Myometrial cell (primary cell): ENCODE measurements around the gene NLRP6. TPM values are rescaled to one million over a fixed set of nuclear protein-coding genes. Genes with fewer than 3 reads are reported as not detected.

Experiments
- total RNA-seq: library from RNA; depleted of rRNA; stranded (reverse); fragments of >200 nt; gene quantifications from 2 replicates; pipeline ENCODE4 v1.2.3, GENCODE V29; 2015

Gene NLRP6
- not detected in 2 replicates for total RNA-seq

GRCh38 chr11:278001-278951, at the start of gene NLRP6:
NLRP6 (plus strand) TSS chr11:278407; CDS start chr11:278570, 163 bp downstream.

GRCh38 chr11:235997-236773, 42.0 kb upstream of the NLRP6 start, which contains the start of gene SIRT3:
SIRT3 (minus strand) TSS chr11:236342; CDS start chr11:236328, 14 bp downstream.

GRCh38 chr11:236774-237767, 41.1 kb upstream of the NLRP6 start, which contains the start of gene PSMD13:
PSMD13 (plus strand) TSS chr11:236976; CDS start chr11:237050, 74 bp downstream.

GRCh38 chr11:288478-289397, 10.5 kb downstream of the NLRP6 start, which contains the start of gene PGGHG:
PGGHG (plus strand) TSS chr11:289126; CDS start chr11:289817, 691 bp downstream.

GRCh38 chr11:299081-299891, 21.1 kb downstream of the NLRP6 start, which contains the start of gene IFITM5:
IFITM5 (minus strand) TSS chr11:299526; CDS start chr11:299490, 36 bp downstream.

GRCh38 chr11:307766-308708, 29.8 kb downstream of the NLRP6 start, which contains the start of gene IFITM2:
IFITM2 (plus strand) TSS chr11:307816; CDS start chr11:308193, 377 bp downstream.

GRCh38 chr11:313787-314553, 35.8 kb downstream of the NLRP6 start, which contains the start of gene IFITM1:
IFITM1 (plus strand) TSS chr11:314040; CDS start chr11:314171, 131 bp downstream.

Other genes with a start within 250 kb of the NLRP6 start
- gene SCGB1C1, start 85.3 kb upstream of the NLRP6 start, total RNA-seq = not detected in 2 replicates
- gene BET1L, start 71.0 kb upstream of the NLRP6 start, total RNA-seq = 44.7 and 49.1 TPM in 2 replicates
- 203 and 210 TPM in 2 replicates for gene RIC8A, start 70.7 kb upstream of the NLRP6 start, total RNA-seq
- gene SIRT3, start 42.1 kb upstream of the NLRP6 start, total RNA-seq = 8.5 and 13.8 TPM in 2 replicates
- 205 and 224 TPM in 2 replicates for gene PSMD13, start 41.4 kb upstream of the NLRP6 start, total RNA-seq
- gene PGGHG, start 10.7 kb downstream of the NLRP6 start, total RNA-seq = 2.9 and 6.4 TPM in 2 replicates
- gene IFITM5, start 21.1 kb downstream of the NLRP6 start, total RNA-seq = not detected in 2 replicates
- 142 and 147 TPM in 2 replicates for gene IFITM2, start 29.4 kb downstream of the NLRP6 start, total RNA-seq
- gene IFITM1, start 35.6 kb downstream of the NLRP6 start, total RNA-seq = 95.4 and 122 TPM in 2 replicates
- gene IFITM3, start 42.5 kb downstream of the NLRP6 start, total RNA-seq = 188 and 208 TPM in 2 replicates
- 1.2 and 2.0 TPM in 2 replicates for gene B4GALNT4, start 91.1 kb downstream of the NLRP6 start, total RNA-seq
- gene PKP3, start 115.8 kb downstream of the NLRP6 start, total RNA-seq = 1.6 and 4.9 TPM in 2 replicates
- gene SIGIRR, start 136.6 kb downstream of the NLRP6 start, total RNA-seq = 32.9 and 45.9 TPM in 2 replicates
- gene ANO9, start 163.6 kb downstream of the NLRP6 start, total RNA-seq = not detected in 2 replicates
- 21.4 and 57.4 TPM in 2 replicates for gene PTDSS2, start 171.9 kb downstream of the NLRP6 start, total RNA-seq
- 434 and 503 TPM in 2 replicates for gene RNH1, start 228.8 kb downstream of the NLRP6 start, total RNA-seq